ENCODE measurements around the gene GALNT5.
A peak's percentile ranks its signal among the peaks of the same experiment; 100 is the strongest.

The GALNT5 gene

DNA sequence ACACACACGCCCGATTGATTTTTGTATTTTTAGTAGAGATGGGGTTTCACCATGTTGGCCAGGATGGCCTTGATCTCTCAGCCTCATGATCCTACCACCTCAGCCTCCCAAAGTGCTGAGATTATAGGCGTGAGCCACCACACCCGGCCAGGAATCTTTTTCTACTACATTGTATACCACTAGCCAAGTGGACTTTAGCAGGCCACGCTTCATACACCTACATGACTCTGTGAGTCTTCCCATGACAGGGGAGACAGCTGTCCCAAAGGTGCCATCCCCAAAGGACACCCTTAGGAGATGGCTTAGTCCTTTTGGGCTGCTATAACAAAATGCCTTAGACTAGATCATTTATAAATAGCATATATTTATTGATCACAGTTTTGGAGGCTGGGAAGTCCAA lies 35.3 kb downstream of the GALNT5 start:
- DNase-seq (ENCODE audit: low spot score), result no peak

DNA sequence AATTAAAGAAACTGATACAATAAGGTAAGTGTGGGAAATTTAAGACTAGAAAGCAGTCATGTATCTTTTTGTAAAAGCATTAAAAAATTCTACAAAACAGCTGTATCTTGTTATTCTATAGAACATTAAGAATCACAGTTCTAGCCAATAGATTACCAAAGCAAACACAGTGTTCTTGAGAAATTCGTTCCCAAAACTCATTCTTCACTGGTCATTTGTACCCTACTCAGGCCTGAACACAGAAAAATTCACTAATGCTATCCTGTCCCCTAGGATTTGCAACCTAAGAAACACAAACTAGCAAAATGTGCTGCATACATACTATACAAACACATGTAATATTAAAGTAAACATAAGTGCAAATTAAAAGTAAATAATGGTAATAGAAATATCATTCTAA lies 39.0 kb downstream of the GALNT5 start:
- no peak for DNase-seq (ENCODE audit: low spot score)

DNA sequence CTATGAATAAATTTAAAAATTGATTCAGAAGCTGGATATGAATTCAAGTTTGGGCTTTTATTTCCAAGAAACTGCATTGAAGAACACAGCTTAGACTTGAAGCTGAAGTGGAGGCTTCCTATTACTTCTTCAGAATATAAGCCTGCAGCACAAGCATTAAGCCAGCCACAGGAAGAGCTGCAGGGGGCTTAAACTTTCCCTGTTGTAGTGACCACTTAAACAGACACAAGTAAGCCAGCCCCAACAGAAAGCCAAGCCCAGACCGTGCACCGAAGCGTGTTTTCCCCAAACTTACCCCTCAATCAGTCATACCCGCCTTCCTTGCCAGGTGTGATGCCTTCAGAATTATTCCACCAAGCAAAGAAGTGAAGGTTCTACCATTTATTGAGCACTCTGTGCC lies 39.5 kb downstream of the GALNT5 start:
- DNase-seq (ENCODE audit: low spot score), result no peak

DNA sequence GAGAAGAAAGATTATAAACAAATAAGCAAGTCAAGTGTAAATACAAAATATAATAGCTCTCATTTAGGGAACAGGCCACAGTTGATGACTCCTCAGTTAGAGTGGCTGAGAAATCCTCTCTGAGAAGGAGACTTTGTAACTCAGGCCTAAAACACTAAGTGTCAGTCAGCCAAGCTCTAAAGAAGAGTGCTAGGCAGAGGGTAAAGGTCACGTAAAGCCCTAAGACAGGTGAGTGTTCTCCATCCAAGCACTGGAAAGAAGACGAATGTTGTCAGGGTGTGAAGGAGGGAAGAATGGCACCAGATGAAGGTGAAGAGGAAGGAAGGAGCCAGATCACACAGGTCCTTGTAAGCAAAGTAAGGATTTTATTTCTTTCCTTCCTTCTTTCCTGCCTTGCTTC lies 43.8 kb downstream of the GALNT5 start:
- no peak for DNase-seq (ENCODE audit: low spot score)

DNA sequence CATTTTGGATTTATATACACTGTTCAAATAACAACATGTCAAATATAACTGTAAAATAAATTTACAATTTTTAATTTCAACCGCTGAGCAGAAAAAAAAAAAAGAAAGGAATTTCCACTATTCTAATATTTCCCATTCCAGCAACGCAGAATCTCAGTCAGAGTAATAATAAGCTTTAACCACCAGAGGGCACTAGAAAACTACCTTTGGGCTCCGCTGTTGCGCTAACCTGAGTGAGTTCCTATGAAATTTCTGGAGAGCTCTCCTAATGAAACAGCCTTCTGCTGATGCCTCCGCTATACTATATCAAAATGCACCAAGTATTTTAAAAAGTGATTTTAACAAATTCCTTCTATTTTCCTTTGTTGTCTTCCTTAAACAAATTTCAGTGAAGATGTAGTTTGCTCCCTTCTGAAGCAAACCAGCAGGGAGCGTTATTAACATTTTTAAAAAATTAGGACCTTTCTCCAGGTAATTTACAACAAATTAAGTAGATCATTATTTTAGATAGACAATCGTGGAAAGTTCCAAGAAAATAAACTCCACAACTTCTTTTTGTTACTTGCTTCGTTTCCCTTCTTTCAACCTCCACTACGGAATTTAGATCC lies 45.1 kb downstream of the GALNT5 start:
- DNase-seq (ENCODE audit: low spot score), result peak; percentile 41

DNA sequence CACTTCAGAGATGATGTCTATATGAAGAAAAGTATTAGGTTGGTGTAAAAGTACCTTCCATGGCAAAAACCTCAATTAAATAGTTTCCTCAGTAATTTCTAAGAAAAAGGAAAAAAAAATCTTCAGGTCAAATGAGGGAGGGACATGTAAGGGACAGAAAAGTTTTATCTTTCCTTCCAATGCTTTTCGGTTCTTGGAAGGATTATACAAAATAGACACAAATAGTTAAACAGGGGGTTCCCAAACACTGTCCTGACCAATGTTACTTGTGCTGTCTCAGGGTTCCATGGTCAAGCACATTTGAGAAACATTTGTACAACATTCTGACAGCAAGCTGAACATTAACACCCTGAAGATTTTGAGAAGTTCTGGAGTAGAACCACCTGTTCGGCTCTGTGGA lies 46.1 kb downstream of the GALNT5 start:
- DNase-seq (ENCODE audit: low spot score), result no peak

DNA sequence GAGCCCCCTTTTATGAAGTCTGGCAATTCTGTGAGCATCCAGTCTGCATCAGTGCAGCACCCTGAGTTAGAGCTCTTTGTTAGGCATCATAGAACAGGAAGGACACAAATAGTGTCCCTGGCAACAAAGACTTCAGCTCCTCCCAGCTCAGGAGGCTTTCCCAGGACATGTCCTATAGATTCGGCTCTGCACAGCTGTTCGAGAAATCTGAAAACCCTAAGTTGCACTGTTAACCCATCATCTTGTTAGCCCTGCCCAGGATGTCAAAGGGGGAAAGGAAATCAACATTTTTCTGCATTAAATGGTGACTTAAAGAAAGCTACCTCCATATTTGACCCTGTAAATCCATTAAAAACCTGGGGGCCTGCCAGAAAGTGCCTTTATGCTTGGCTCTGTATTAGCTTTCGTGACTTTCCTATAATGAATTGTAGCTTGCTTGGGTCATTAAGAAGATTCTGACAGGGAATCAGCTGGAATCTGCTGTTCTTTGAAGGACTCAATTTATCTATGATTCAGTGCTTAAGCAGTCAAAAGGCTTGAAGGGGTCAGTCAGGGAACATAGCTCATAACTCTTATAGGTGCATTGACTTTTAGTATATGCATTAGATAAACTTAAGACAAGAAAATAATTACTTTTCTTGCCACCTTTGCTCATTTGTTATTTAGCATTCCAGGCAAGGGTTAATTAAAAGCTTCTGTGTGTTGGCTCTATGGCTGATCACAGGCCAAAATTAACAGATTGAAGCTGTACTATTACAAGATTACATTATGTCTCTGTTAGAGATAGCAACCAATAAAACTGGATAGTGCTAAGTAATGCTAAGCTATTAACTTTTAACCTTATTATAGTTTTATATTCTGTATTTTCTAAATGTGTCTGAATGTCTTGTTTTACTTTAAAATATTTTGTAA lies 47.6 kb downstream of the GALNT5 start:
- DNase-seq (ENCODE audit: low spot score), result no peak

DNA sequence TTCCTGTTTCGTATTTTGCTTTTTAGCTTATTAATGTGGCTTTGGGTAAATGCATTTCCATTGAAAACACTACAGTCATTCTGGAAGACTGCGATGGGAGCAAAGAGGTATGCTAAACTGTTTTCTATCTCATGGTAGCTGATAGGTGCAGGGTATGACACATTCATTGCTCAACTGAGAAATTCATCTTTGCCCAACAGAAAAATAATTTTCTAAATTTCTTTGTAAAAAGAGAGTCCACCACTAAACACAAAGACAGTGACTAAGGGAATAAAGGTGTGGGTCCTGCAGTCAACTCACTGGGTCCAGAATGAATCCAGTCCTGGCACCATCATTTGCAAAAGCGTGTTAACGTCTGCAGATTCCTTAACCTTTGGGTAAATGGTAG lies 48.2 kb downstream of the GALNT5 start:
- DNase-seq (ENCODE audit: low spot score), result no peak

DNA sequence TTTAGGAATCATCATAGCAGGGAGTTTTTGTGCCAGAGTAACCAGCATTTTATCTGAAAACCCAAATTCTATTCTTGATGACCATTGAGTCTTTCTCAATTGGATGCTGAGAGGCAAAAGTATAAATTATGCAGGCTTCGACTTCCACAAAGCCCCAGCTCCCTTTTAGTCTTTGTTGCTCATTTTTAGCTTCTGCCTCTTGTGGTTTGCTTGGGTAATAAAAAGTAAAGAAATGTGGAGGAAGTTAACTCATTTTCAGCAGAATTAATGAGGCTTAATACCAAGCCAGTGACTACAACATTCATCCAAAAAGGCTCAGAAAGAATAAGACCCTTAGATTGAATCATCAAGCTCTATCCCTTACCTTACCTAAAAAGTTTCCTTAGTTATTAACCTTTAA lies 49.5 kb downstream of the GALNT5 start:
- peak; percentile 12 for DNase-seq (ENCODE audit: low spot score)

DNA sequence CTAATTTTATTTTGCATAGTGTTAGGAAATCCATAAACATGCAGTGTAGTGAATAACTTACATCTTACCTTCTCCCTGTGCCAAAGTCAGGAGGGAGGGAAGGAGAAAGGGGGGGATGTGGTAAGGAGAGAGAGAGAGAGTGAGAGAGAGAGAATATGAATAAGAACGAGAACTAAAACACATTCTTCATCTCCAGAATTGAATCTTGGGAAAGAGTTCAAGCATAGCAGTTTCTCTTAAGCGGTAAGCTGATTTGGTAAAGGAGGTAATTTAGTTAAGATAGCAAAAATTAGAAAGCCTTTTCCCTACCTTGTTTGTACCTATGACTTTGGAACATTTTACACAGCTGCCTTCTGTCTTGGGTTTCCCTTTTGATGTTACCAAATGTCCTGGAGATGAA lies 52.4 kb downstream of the GALNT5 start:
- DNase-seq (ENCODE audit: low spot score), result no peak

DNA sequence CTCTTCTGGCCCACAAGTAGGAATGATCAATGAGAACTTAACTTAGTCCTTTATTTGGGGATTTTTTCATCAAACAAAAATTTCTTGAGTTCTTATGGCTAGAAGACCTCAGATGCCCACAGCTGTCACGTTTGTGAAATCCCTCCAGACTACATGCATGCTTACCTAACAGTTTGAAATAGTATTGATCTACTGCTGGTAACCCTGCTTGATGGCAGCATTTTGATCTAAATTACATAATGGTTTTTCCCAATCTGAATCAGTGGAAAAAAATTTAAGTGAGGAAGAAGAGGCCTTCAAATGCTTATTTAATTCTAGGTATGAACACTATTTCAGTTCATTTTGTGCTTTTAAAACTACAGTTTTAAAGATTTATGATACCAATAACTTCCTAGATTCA lies 54.2 kb downstream of the GALNT5 start:
- no peak for DNase-seq (ENCODE audit: low spot score)

DNA sequence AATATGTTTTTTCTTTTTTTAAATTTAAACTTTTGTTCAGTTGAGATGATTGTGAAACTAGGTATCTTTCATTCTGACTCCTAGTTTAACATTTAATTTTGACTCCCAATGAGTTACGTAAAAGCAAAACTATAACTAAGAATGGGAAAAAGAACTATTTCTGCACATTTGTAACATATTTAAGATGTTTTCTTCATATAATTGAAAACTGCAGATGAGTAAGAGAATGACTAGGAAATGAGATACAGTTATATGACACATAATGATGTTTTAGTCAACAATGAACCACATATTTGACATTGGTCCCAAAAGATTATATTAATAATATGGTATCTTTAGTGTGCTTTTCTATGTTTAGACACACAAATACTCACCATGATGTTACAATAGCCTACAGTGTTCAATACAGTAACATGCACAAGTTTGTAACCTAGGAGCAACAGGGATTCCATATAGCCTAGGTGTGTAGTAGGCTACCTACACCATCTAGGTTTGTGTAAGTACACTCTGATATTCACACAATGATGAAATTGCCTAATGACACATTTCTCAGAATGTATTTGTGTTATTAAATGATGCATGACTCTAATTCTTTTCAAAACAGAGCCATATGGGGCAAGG lies 55.5 kb downstream of the GALNT5 start:
- DNase-seq (ENCODE audit: low spot score), result no peak

DNA sequence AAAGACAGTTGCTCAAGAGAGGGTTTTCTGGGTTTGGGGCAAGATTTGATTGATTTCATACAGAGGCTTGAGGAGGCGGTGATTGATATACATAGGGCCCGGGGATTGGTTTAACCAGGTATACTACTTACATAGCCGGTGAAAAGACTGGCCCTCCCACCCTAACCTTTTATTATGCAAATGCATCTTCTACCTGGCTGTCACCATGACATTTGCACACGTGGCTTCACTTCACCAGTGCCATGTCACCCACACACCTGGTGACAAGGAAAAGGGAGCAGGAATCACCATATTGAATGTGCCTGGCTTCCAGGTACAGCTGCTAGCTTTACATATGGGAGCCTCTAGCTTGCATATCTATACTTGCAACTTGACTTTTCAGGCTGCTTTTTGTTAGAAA lies 58.4 kb downstream of the GALNT5 start:
- DNase-seq (ENCODE audit: low spot score), result no peak

DNA sequence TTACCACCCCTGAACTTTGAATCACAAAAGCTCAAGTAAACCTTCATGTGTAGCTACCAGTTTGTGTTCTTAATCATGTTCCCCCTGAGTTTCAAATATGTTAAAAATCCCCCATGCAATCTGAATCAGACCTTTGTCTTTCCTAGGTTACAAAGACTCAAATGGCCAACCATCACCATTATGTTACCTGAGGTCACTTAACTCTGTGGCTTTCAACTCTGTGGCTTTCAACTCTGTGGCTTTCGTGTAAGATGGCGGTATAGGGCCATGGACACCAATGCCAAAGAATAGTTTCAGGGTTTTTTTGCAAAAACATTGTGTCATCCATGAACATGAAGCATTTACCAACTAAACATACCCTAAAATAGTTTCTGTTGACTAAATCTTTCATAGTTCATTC lies 61.4 kb downstream of the GALNT5 start:
- no peak for DNase-seq (ENCODE audit: low spot score)

DNA sequence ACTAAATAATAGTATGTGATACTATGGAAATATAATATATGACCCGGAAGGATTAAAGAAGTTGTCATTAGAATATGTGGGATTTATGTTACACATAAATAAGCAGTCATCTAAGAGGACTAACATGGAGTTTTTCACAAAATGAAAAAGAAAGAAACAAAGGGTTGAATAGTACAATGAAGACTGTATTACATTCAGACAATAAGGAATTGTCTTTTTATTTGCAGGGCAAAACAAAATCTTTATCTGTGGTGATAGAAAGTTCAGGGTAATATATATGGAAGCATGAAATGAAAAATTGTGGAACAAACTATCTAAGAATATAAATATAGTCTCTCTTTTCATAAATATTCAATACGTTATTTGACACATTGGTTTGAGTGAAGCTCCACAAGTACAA lies 62.3 kb downstream of the GALNT5 start:
- no peak for DNase-seq (ENCODE audit: low spot score)

DNA sequence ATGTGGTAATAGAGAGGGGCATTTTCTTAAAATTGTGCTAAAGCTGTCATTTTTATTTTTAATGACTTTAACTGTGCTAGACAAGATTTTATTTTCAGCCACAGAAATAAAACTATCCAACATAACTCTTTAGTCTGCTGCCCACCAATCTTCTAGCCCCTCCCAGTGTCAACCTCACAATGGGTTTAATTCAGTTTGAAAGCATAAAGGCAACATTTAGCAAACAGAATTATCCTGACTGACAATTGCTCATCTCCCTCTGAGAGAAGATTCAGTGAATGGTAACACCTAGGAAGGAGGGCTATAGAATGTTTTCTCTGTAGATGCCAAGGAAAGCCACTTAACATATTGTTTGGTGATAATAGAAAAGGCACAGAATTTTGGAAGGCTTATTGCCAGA lies 62.9 kb downstream of the GALNT5 start:
- DNase-seq (ENCODE audit: low spot score), result no peak

DNA sequence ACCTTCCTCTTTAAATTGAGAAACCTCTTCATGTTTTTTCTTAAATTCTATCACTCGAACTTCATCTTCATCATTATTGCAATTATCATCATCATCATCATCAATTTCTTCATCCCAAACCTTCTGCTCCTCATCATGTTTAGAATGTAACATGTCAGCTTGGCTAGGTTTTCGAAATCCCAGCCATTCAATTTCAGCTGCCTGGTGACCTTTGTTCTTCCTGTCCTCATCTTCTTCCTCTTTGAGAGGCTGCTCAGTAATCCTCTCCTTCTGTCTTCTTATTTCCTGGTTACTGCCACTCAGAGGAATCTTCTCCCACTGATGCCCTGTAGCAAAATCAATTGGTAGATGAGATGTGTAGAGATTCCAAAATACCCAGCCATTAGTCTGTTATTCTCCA lies 64.0 kb downstream of the GALNT5 start:
- no peak for DNase-seq (ENCODE audit: low spot score)

DNA sequence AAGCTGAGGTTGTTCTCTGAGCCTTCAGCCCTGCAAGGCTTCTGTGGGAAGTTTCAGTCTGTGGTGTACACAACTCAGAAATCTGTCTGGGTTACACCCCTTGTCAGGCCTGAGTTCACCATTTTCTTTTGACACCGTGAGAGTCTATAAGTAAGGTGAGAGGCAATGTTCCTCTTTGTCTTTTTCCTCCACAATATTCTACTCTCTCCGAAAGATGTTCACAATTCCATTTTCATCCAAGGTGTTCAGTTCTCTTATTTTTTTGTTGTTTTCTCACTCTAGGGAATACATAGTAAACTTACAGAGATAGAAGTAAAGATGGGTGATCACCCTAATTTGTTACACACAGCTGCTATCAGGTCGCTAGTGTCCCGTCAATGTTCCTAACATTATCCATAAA lies 64.9 kb downstream of the GALNT5 start:
- no peak for DNase-seq (ENCODE audit: low spot score)

DNA sequence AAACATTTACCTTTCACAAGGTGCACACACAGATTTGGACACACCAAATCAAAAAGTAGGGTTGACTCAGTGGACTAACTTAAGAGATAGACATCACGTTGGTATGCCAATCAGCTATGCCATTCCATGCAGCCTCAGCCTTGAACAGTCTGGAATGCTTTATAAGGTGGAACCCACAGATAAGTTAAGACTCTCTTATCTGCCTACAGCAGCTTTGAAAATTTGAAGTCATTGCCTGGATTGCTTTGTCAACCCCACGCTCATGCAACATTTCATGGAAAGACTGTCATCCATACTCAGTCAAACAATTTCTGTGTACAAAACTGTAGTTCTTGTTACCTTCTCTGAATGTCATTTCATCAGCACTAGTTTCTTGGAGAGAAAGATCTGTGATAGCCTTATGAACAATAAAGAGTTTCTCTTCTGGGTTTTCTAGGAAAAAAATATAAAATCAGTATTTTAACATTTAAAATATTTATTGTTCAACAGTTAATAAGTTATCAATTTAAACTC lies 66.9 kb downstream of the GALNT5 start:
- no peak for DNase-seq (ENCODE audit: low spot score)

DNA sequence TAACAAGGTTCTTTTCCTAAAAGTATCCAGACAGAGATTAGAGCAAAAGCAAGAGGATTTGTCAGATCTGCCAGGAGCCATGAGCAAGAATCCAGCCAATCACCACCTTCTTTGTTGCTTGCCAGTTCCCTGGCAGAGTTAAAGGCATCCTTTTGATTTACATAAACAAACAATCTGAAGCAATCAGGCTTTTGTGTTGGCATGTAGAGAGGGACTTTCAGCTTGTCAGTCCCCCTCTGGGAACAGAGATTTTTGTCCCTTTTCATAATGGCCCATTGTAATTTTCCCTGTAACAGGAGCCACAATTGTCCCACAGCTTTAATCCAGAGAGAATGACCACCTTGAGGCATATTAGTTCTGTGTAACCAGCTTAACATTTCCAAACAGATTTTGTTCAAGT lies 68.3 kb downstream of the GALNT5 start, which contains the start of gene ERMN:
ERMN (minus strand) TSS at position 39 of the 400 bp plus-strand sequence. CDS start 182 bp downstream, outside the sequence.
- peak; percentile 29 for DNase-seq (ENCODE audit: low spot score)

DNA sequence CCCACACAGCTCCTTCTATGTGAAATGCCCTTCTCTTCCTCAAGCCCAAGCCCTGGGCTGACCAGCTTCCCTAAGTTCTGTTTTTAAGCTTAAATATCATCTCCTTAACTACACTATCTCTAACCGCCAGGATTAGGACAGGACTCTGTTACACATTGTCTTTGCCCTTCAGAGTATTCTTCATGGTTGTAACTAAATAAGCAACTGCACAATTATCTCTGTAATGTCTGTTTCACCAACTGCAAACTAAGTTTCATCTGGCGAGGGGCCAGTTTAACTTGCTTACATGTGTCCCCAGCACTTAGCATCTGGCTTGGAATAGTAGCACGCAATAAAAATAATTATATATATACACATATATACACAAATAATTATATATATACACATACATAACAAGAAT lies 69.2 kb downstream of the GALNT5 start:
- DNase-seq (ENCODE audit: low spot score), result no peak

DNA sequence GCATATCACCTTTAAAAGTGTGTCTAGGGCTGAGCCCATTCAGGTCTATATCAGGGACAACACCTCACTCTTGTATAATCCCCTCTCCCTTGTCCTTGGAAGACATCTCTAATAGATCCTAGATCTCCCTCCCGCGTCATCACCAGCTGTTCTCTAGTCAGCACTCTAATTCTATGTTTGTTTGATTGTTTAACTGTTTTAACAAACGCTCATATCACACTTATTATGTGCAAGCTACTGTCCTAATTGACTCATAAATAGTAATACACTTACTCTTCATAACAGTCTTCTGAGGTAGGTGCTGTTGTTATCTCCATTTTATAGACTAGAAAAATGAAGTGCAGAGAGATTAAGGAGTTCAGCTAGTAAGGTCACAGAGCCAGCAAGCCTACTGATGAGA lies 69.7 kb downstream of the GALNT5 start:
- DNase-seq (ENCODE audit: low spot score), result no peak
